UCSD-AML1 (cell line): ENCODE results near the gene KLF2.

Experiments used
- DNase-seq: peaks from one replicate; lab custom pipeline; 2025; ENCODE audit not compliant: unreplicated experiment; lab: John Stamatoyannopoulos, UW

KLF2 gene

DNA sequence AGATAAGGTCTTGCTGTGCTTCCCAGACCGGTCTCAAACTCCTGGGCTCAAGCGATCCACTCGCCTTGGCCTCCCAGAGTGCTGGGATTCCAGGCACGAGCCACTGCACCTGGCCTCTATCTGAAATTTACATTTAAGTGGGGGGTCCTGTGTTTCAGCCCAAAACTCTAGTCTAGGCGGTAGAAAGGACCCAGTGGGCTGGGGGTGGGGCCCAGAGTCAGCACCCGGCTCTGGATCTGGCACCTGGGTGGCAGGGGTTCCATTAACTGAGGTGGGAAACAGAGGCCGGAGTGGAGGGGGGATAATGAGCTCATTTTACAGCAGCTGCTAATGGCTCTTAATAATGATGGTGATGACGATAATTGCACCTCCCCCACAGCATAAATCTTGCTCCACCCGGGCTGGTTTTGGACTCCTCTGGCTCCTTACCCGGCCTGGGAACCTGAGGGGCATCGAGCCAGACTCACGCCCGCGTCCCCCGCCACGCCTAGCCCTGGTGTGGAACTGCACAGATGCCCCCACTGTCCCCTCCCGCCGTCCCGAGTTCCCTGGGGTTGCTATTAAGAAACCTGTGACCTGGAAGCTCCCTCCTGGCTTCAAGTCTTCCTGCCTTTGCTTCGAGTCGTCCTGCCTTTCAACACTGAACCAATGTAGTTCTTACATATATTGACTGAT lies 17.8 kb upstream of the KLF2 start:
- no peak for DNase-seq

- no peak for DNase-seq
Observed at GRCh38 chr19:16308081-16308480, 16.5 kb upstream of the KLF2 start.

- DNase-seq, result no peak
Observed at GRCh38 chr19:16309643-16310042, 15.0 kb upstream of the KLF2 start.

GRCh38 chr19:16315825-16316505 lies 8.7 kb upstream of the KLF2 start:
- no peak for DNase-seq

DNA sequence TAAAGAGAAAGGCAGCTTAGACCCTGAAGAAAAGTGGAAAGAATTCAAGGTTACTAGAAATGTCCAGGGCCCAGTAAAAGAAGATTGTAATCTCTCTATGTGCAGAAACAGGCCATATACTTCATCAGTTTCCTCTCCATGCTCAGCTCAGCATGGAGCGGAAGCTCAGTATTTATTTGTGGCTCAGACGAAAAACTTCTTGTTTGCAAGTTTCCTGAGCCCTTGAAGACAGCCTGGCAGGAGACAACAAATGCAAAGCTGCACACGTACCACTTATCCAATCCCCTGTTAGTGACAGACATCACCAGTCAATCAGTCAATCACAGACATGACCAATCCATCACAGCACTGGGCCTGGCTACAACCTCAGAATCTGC lies 8.1 kb upstream of the KLF2 start:
- no peak for DNase-seq

GRCh38 chr19:16319481-16319880 lies 5.1 kb upstream of the KLF2 start:
- peak; percentile 25 for DNase-seq

GRCh38 chr19:16320987-16321386 lies 3.6 kb upstream of the KLF2 start:
- DNase-seq, result no peak

- DNase-seq, result no peak
Observed at GRCh38 chr19:16325161-16325527, 518 bp downstream of the KLF2 start.

DNA sequence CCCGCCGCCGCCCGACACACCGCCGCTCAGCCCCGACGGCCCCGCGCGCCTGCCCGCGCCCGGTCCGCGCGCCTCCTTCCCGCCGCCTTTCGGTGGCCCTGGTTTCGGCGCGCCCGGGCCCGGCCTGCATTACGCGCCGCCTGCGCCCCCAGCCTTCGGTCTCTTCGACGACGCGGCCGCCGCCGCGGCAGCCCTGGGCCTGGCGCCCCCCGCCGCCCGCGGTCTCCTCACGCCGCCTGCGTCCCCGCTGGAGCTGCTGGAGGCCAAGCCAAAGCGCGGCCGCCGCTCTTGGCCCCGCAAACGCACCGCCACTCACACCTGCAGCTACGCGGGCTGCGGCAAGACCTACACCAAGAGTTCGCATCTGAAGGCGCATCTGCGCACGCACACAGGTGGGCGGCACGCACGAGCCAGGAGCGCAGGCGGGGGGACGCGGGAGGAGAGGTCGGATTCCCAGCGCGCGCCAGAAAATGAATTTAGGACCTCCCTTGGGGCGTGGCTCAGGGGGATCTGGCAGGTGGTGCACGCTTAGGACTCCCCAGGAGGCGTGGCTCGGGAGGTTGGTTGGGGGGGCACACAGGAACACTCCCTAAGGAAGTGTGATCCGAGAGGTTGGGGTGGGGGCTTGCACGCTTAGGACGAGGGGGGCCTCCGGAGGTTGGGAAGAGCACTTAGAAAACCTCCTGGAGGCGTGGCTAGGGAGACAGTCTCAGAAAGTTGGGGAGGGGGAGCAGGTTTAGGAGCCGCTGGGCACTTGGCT lies 1.2 kb downstream of the KLF2 start:
- DNase-seq, result no peak

DNA sequence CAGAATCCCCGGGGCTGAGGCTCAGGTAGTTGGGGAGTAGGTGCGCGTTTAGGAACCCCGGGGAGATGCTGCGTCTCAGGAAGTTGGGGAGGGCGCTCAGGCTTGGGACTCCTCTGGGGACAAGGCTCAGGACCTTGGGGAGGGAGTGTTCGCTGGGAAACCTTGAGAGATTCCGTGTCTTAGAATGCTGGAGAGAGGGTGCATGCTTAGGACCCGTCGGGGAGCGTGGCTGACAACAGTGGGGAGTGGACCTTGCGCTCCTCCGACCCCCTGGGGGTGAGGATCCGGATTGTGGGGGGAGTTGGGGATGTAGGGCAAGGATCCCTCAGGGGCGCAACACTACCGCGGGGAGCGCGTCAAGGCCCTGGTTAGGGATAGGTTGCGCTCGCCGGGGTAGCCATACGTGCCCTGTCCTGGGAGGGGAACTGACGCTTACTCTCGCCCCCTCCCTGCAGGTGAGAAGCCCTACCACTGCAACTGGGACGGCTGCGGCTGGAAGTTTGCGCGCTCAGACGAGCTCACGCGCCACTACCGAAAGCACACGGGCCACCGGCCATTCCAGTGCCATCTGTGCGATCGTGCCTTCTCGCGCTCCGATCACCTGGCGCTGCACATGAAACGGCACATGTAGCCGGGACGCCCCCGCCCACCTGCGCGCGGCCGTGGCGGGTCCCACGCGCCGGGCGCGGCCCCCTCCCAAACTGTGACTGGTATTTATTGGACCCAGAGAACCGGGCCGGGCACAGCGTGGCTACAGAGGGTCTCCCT lies 2.0 kb downstream of the KLF2 start:
- DNase-seq, result no peak

GRCh38 chr19:16327169-16327475 lies 2.5 kb downstream of the KLF2 start:
- DNase-seq, result no peak

DNA sequence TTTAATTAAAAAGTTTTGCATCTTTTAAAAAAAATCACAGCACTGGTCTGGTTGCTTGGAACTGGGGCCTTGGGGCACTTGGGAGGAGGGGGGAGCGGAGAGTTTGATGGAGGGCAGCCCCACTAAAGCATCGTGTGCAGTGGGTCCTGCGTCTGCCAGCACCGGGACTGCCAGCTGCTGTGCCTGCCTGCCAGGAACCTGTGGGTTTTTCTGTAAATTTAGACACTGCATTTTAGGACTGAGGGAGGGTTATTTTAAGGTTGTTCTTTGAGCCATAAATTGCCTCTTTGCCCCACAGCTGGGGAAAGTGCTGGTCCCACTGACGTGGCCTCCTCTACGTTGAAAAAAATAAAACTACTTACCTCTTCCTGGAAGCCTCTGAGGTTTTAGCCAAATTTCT lies 2.9 kb downstream of the KLF2 start:
- DNase-seq, result no peak

DNA sequence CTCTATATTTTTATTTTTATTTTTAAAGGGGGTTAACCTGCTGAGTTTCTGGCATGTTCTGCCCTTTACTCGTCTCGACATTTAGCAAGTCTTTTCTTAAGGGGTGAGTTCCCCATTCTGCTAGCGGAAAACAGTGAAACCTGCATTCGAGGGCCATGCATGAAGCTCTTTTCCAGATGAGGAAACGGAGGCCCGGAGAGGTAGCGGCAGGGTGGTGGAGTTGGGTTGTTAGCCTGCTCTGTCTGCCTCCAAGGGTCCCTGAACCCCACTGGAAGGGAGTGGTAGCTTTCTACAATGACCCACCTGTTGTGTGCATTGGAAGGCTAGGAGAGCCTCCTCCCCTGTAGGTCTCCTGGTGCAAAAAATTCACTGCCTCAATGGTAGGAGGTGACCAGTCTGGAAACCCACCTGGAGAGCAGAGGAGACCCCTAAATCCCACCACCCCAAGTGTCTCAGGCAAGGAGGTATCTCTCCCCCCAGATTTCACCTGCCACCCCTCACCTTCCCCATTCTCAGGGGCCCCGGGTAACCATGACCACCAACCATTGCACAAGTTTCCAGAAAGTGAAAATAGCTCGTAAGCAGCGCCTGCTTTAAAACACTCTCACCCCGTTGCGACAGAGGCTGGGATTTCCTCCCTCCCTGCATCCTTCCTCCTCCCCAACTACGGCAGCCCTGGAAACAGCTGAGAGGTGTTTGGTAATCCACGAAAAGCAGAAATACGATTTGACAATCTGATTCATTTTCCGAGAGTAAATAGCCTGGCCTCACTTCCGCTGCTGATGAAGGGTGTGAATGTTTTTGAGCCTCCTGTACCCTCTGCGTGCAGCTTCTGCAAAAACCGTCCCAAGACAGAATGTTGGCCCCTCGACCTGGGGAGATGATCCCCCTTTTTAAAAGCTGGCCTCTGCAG lies 3.5 kb downstream of the KLF2 start:
- DNase-seq, result peak; percentile 76

- no peak for DNase-seq
Observed at GRCh38 chr19:16328824-16329482, 4.3 kb downstream of the KLF2 start.

- DNase-seq, result no peak
Observed at GRCh38 chr19:16330368-16330801, 5.8 kb downstream of the KLF2 start.

GRCh38 chr19:16330806-16331690 lies 6.4 kb downstream of the KLF2 start:
- DNase-seq, result no peak

DNA sequence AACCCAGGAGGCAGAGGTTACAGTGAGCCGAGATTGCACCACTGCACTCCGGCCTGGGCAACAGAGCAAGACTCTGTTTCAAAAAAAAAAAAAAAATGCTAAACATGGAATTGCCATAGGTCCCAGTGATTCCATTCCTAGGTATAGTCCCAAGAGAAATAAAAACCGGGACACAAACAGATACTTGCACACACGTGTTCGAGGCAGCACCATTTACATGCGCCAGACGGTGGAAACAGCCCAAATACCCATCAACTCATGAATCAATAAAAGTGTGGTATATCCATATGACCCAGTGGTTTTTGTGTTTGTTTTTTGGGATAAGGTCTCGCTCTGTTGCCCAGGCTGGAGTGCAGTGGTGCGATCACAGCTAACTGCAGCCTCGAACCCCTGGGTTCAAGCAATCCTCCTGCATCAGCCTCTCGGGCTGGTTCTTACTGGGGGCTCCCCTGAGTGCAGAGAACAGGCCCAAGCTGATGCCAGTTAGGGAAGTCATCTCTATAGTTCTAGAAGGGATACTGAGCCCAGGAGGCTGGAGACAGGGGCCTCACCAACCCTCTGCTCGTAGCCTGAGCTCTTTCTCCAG lies 8.5 kb downstream of the KLF2 start:
- DNase-seq, result no peak

GRCh38 chr19:16334411-16334810 lies 9.8 kb downstream of the KLF2 start:
- no peak for DNase-seq

DNA sequence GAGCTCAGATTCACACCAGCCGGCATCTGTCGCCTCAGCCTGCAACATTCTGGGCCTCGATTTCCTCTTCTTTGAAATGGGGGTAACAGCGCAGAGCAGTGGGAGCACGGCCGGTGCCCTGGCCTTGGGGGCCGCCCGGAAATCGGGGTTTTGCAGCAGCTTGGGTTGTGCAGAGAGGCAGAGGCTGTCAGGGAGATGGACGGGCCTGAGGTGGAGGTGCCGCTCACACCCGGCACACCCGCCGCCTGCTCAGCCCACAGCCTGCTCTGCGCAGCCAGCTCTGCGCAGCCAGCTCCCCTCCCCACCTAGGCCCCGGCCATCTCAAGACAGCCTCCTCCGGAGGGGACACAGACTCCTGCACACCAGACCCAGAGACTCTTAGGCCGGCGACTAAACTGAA lies 10.6 kb downstream of the KLF2 start:
- DNase-seq, result no peak
